Gastrocnemius medialis (tissue), 4 donors: ENCODE measurements around the gene SP2.

ENCODE experiments used
- POLR2A ChIP-seq, 2 donors: fragments of 450-650 bp; IDR thresholded peaks; one replicate each; pipeline ENCODE4 v1.6.1; 2017; ENCODE audit warnings: antibody characterized with exemption in 2 of 2, mild to moderate bottlenecking in 2 of 2, moderate library complexity in 2 of 2
- TF ChIP-seq, protein P1 (sequence below), 5 experiments: fragments of 450-650 bp in 3 of 5; fragments of 200-600 bp in 2 of 5; sonication (generic) in 2 of 5; IDR thresholded peaks in 4 of 5; conservative IDR thresholded peaks in 1 of 5; 1 replicate in 4 of 5; 2 replicates in 1 of 5; pipeline ENCODE4 v1.5.1; 2016 to 2019; ENCODE audit warnings: antibody characterized with exemption in 5 of 5, mild to moderate bottlenecking in 3 of 5, moderate library complexity in 3 of 5

- TF ChIP-seq, protein P1, sequence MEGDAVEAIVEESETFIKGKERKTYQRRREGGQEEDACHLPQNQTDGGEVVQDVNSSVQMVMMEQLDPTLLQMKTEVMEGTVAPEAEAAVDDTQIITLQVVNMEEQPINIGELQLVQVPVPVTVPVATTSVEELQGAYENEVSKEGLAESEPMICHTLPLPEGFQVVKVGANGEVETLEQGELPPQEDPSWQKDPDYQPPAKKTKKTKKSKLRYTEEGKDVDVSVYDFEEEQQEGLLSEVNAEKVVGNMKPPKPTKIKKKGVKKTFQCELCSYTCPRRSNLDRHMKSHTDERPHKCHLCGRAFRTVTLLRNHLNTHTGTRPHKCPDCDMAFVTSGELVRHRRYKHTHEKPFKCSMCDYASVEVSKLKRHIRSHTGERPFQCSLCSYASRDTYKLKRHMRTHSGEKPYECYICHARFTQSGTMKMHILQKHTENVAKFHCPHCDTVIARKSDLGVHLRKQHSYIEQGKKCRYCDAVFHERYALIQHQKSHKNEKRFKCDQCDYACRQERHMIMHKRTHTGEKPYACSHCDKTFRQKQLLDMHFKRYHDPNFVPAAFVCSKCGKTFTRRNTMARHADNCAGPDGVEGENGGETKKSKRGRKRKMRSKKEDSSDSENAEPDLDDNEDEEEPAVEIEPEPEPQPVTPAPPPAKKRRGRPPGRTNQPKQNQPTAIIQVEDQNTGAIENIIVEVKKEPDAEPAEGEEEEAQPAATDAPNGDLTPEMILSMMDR (IDR thresholded peaks at IDR 0.05 in 4 of 5, conservative IDR thresholded peaks at IDR 0.05 in 1 of 5): no peak
- no peak for TF ChIP-seq POLR2A (IDR thresholded peaks at IDR 0.05)
Observed at GRCh38 chr17:47882247-47882646, 13.8 kb upstream of the SP2 start.
